GM21576 (cell line): ENCODE measurements around the gene LCLAT1.
"Not testable (repeated sequence)": the region's sequence is repeated elsewhere in the genome, so short reads cannot be mapped to it uniquely, and the experiment has no call there.

Experiments used
- ATAC-seq: cut with Tn5 transposase; IDR thresholded peaks from one replicate; pipeline ENCODE4 v1.9.1; 2021; ENCODE audit warnings: mild to moderate bottlenecking, moderate library complexity; ENCODE audit not compliant: unreplicated experiment

The LCLAT1 gene

DNA sequence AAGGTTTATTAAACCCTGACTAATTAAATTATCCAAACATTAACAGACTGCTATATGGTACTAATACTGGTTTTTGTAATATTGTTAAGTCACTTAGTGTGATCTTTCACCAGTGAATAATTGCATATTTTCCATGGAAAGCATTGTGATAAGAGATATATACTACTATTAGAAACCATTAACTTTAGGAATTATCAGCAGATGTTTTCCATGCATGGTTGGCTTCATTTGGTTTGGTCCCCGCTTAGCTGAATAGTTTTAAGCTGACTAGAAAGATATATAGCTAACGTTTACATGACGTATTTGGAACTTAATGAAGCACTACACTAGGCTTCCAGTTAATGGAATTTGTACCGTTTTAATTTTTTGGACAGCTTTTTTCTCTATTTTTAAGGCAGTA is 37.9 kb downstream of the LCLAT1 start:
- ATAC-seq, result no peak

DNA sequence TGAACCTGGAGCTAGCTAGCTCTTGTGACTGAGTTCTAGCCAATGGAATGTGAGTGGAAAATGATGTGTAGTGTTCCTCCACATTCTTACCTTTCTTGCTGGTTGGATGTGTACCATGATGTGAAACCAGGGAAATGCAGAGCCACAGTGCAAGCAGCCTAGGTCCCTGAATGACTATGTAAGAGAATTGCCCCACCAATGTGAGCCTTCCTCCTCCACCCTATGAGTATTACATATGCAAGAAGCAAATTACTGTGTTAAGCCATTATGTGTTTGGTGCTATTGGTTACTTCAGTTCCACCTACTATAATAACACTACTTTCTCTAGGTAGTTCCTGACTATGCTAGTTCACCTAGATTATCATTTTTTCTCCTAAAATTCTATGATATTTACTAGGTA is 39.6 kb downstream of the LCLAT1 start:
- no peak for ATAC-seq

DNA sequence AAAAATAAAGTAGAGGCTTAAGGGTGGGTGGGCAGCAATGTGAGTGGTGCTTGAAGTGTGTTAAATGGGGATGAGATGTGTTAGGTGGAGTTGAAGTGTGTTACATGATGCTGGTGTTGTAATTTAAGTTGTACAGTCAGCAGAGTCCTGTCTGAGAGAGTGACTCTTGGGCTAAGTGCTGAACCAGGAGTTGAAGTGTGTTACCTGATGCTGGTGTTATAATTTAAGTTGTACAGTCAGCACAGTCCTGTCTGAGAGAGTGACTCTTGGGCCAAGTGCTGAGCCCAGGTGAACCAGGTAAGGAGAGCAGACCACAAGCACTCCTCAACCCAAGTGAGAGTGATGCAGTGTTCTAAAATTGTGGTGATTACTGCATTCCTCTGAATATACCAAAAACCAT is 40.6 kb downstream of the LCLAT1 start:
- no peak for ATAC-seq

GRCh38 chr2:30488012-30488659 is 41.1 kb downstream of the LCLAT1 start:
- no peak for ATAC-seq

- ATAC-seq, result no peak
These were observed 44.2 kb downstream of the LCLAT1 start for GRCh38 chr2:30491225-30491624.

- ATAC-seq, result no peak
These were observed 45.1 kb downstream of the LCLAT1 start for GRCh38 chr2:30492185-30492584.

DNA sequence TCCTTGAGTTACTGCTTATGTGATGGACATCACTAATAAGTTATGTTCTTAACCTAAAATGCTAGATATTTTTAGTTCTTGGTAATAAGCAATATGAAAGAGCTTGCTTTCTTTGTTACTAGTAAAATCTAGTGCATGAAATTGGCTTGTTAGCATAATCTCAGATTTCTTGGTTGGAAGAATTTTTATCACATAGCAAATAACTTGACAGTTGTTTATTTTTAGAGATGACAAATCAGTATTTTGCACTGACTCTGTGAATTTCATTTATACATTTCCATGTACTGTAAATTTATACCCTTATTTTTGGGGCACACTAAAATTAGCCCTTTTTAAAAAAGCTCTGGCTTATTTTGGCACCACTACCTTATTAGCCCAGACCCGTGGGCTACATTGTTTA is 45.6 kb downstream of the LCLAT1 start:
- no peak for ATAC-seq

DNA sequence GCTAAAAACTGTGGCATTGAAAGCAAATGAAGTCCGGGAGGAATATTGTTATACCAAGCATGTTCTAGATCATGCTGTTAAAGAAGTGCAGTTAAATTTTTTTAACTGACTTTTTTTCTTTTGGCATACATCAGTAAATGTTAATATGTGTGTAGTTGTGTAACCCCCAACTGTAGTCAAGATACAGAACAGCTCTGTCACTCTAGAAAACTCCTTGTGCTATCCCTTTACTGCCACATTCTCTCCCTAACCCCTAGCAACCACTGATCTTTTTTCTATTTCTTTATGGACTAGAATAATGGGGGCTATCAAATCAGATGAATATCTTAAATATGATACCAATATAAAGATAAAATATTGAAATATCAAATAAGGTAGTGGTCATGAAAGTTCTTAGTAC is 46.4 kb downstream of the LCLAT1 start:
- ATAC-seq, result no peak

- ATAC-seq, result not testable (repeated sequence)
These were observed 48.9 kb downstream of the LCLAT1 start for GRCh38 chr2:30495896-30496295.

- no peak for ATAC-seq
These were observed 52.6 kb downstream of the LCLAT1 start for GRCh38 chr2:30499681-30500080.

DNA sequence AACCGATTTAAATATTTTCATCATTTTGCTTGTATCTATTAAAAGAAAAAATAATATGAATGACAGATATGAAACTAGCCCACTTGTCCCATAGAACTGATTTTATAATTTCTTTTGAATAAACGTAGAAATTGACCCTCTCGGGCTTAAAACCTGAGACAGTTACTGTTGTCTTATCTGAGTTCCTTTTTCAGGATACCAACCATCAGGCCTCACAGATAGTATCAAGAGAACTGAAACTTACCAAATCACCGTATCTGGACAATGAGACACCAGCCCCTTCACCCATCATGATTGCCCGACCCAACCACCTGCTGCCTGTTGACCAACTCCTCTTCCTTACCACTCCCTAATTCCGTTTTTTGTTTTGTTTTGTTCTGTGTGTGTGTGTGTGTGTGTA is 53.7 kb downstream of the LCLAT1 start:
- no peak for ATAC-seq

GRCh38 chr2:30502310-30502709 is 55.3 kb downstream of the LCLAT1 start:
- ATAC-seq, result no peak

DNA sequence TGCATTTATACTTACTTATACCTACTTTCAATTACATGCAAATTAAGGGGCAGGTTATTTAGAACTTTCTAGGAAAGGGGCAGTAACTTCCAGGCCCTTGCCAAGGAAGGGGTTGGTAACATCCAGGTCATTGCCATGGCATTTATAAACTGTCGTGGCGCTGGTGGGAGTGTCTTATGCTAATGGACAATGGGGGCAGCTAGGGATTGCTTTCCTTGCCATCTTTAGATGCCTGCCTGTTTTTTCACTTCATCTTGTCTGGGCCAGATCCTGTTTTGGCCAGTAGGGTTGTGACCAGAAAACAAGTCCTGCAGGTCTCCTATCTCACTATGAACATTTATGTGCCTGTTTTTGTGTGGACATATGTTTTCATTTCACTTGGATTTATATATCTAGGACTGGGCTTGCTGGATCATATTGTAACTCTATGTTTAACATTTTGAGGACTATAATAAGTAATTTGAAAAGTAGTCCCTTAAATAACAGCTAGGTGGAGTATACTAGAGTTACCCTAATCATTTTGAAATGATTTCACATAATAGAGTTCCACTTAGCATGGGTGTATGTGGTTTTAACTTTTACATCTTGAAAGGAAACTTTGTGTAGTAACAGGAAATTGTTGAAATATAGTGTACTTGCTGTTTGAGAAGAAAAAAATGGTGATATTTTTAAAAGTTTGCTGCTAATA is 56.1 kb downstream of the LCLAT1 start:
- ATAC-seq, result no peak

DNA sequence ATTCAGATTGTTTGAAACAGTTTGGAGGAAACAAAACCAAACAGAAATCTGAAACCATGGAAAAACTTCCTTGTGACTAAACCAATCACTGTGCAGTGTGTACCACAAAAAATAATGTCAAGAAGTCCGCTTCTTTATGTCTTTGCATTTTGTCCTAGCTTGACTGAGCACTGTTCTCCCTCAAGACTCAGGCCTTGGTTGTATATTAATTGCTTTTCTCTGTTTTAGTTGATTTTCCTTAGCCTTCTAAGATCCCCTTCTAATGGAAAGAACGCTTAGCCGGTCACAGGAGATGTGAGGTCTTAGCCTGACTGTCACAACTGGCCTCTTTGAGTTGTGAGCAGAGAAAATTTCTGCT is 56.6 kb downstream of the LCLAT1 start:
- ATAC-seq, result no peak

- no peak for ATAC-seq
These were observed 57.7 kb downstream of the LCLAT1 start for GRCh38 chr2:30504731-30505130.

- ATAC-seq, result no peak
These were observed 58.6 kb downstream of the LCLAT1 start for GRCh38 chr2:30505500-30506180.

GRCh38 chr2:30507460-30507859 is 60.4 kb downstream of the LCLAT1 start:
- ATAC-seq, result not testable (repeated sequence)

DNA sequence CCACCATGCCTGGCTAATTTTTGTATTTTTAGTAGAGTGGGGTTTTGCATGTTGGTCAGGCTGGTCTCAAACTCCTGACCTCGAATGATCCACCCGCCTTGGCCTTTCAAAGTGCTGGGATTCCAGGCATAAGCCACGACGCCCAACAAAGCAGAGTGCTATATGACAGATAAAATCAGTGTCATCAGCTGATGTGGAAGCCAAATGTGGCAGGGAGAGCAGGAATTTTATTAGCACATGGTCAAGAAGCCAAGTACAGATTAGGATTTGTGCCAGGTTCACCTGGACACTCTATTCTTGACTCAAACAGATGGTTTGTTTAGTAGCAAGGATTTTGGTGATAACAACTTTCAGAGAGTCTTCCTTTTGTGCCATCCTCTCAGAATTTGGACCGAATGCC is 62.7 kb downstream of the LCLAT1 start:
- no peak for ATAC-seq

GRCh38 chr2:30510409-30510808 is 63.4 kb downstream of the LCLAT1 start:
- ATAC-seq, result no peak

GRCh38 chr2:30511122-30512083 is 64.4 kb downstream of the LCLAT1 start:
- ATAC-seq, result no peak

- no peak for ATAC-seq
These were observed 65.3 kb downstream of the LCLAT1 start for GRCh38 chr2:30512243-30512886.
